Stomach (tissue), 9 donors: Measurements from ENCODE around the gene CD96. TPM values are rescaled to one million over a fixed set of nuclear protein-coding genes. Genes with fewer than 3 reads are reported as not detected.

Source experiments
- DNase-seq, 2 donors: peaks; one replicate each; pipeline versions ENCODE4 v3.0.0 to v3.0.0-alpha.2; 2013 to 2019
- H3K27ac ChIP-seq, 5 donors: fragments of 200-600 bp in 4 of 5; sonication (generic) in 4 of 5; one replicate each; pipeline ENCODE4 v1.5.1; 2013 to 2019; ENCODE audit warnings: mild to moderate bottlenecking in 1 of 5, moderate library complexity in 1 of 5
- H3K27me3 ChIP-seq, 3 donors: fragments of 200-600 bp; sonication (generic); one replicate each; pipeline ENCODE4 v1.5.1; 2017 to 2019; ENCODE audit warnings: mixed run types in 1 of 3
- H3K36me3 ChIP-seq, 4 donors: fragments of 200-600 bp; sonication (generic); 1 replicate in 3 of 4; 2 replicates in 1 of 4; pipeline ENCODE4 v1.5.1; 2016 to 2019
- H3K4me1 ChIP-seq, 4 donors: fragments of 200-600 bp; sonication (generic); one replicate each; pipeline ENCODE4 v1.5.1; 2016 to 2019
- H3K4me3 ChIP-seq, 4 donors: fragments of 200-600 bp; sonication (generic) in 3 of 4; one replicate each; pipeline ENCODE4 v1.5.1; 2016 to 2019; ENCODE audit warnings: mild to moderate bottlenecking in 1 of 4
- H3K9me3 ChIP-seq, 4 donors: fragments of 200-600 bp; sonication (generic); one replicate each; pipeline ENCODE4 v1.5.1; 2016 to 2019
- EP300 ChIP-seq: sonication (generic); formaldehyde crosslinking; IDR thresholded peaks from one replicate; pipeline ENCODE4 v1.6.1; 2017; ENCODE audit warnings: antibody characterized with exemption
- POLR2A ChIP-seq, 4 donors: fragments of 450-650 bp; IDR thresholded peaks; one replicate each; pipeline ENCODE4 v1.6.1; 2016; ENCODE audit warnings: antibody characterized with exemption in 4 of 4, control low read depth in 2 of 4, mild to moderate bottlenecking in 1 of 4, moderate library complexity in 1 of 4
- POLR2AphosphoS5 ChIP-seq, 3 donors: sonication (generic); formaldehyde crosslinking; IDR thresholded peaks; one replicate each; pipeline ENCODE4 v1.6.1; 2016; ENCODE audit warnings: antibody characterized with exemption in 3 of 3
- whole genome bisulfite sequencing, 5 donors: extraction: QIAGEN DNeasy Blood & Tissue Kit in 3 of 5; methylation state at CpG; one replicate each; pipeline versions ENCODE4 v1.1.5 to v1.1.7; 2013 to 2018; 5-methylcytosine and 5-hydroxymethylcytosine counted together
- intact Hi-C: fragments of 100-400 bp; cut with DNase I; formaldehyde crosslinking; loops from one replicate; pipeline ENCODE4 v1.15.1; 2023; ENCODE audit warnings: low total_unique reads
- polyA plus RNA-seq, 3 donors: library from polyadenylated mRNA; stranded (reverse); fragments of 200-250 nt; gene quantifications; one replicate each; pipeline ENCODE4 v1.2.3, GENCODE V29; 2013
- total RNA-seq, 5 donors: library from RNA; depleted of rRNA; stranded (reverse); fragments of >200 nt; gene quantifications; one replicate each; pipeline versions ENCODE4 v1.1.0 to v1.2.3, GENCODE V29; 2014 to 2016
- TF ChIP-seq, protein P1 (sequence below), 7 experiments: fragments of 450-650 bp in 4 of 7; fragments of 200-600 bp in 3 of 7; sonication (generic) in 3 of 7; IDR thresholded peaks; one replicate each; pipeline ENCODE4 v1.5.1; 2016 to 2019; ENCODE audit warnings: antibody characterized with exemption in 7 of 7, control low read depth in 2 of 7, mild to moderate bottlenecking in 1 of 7
- donor health status: healthy with polysubstance abuse.
- donor health status: Bipolar disorder and iron deficiency.
- donor health status: healthy.

The CD96 gene
- total and polyA plus RNA-seq, 8 donors, result 0.19 to 57.2 (median 5.7) TPM

DNA sequence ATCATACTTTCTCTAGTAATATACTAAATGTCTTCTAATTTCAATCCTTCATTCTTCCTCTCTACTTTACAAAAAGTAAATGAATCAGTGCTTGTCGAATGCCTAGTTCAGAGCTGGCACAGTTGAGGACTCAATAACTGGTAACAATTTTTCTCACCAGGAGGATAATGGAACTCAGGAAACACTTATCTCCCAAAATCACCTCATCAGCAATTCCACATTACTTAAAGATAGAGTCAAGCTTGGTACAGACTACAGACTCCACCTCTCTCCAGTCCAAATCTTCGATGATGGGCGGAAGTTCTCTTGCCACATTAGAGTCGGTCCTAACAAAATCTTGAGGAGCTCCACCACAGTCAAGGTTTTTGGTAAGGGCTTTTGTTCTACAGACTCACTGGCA lies 36.9 kb downstream of the CD96 start:
- Histone ChIP-seq H3K27me3 (no peaks in the 10 kb centered on the region), H3K36me3 (no peaks in the 10 kb centered on the region), H3K27ac (no peak overlapping the region), H3K4me1 (no peaks in the 10 kb centered on the region), H3K9me3 (no peaks in the 10 kb centered on the region), H3K4me3 (no peak overlapping the region)
- no peak for DNase-seq
- intact Hi-C loops, result no loop called here
- WGBS, 5 donors, result 91 to 96% (median 95%) methylated on average over 4 of the region's 4 CpGs
- TF ChIP-seq, protein P1, sequence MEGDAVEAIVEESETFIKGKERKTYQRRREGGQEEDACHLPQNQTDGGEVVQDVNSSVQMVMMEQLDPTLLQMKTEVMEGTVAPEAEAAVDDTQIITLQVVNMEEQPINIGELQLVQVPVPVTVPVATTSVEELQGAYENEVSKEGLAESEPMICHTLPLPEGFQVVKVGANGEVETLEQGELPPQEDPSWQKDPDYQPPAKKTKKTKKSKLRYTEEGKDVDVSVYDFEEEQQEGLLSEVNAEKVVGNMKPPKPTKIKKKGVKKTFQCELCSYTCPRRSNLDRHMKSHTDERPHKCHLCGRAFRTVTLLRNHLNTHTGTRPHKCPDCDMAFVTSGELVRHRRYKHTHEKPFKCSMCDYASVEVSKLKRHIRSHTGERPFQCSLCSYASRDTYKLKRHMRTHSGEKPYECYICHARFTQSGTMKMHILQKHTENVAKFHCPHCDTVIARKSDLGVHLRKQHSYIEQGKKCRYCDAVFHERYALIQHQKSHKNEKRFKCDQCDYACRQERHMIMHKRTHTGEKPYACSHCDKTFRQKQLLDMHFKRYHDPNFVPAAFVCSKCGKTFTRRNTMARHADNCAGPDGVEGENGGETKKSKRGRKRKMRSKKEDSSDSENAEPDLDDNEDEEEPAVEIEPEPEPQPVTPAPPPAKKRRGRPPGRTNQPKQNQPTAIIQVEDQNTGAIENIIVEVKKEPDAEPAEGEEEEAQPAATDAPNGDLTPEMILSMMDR (IDR thresholded peaks at IDR 0.05), result no peak
- no peak for TF ChIP-seq POLR2AphosphoS5 (IDR thresholded peaks at IDR 0.05)
- TF ChIP-seq POLR2A (IDR thresholded peaks at IDR 0.05), result no peak
- no peak for TF ChIP-seq EP300

DNA sequence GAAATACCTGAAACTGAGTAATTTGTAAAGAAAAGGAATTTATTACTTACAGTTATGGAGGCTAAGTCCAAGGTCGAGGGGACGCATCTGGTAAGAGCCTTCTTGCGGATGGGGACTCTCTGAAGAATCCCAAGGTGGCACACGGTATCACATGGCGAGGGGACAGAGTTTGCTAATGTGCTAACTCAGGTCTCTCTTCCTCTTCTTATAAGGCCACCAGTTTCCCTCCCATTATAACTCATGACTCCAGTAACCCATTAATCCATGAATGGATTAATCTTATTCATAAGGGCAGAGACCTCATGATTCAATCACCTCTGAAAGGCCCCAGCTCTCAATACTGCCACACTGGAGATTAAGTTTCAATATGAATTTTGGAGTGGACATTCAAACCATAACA lies 37.5 kb downstream of the CD96 start:
- no peaks in the 10 kb centered on the region for H3K27me3 ChIP-seq
- no peaks in the 10 kb centered on the region for H3K4me1 ChIP-seq
- H3K4me3 ChIP-seq, result no peak overlapping the region
- DNase-seq, result no peak
- H3K27ac ChIP-seq, result no peak overlapping the region
- TF ChIP-seq EP300, result no peak
- TF ChIP-seq, protein P1 (IDR thresholded peaks at IDR 0.05), result no peak
- no peak for TF ChIP-seq POLR2AphosphoS5 (IDR thresholded peaks at IDR 0.05)
- TF ChIP-seq POLR2A (IDR thresholded peaks at IDR 0.05), result no peak
- intact Hi-C loops, result no loop called here
- no peaks in the 10 kb centered on the region for H3K36me3 ChIP-seq
- 87 to 97% (median 91%) methylated on average over 5 of the region's 5 CpGs for WGBS, 5 donors
- H3K9me3 ChIP-seq, result no peaks in the 10 kb centered on the region

DNA sequence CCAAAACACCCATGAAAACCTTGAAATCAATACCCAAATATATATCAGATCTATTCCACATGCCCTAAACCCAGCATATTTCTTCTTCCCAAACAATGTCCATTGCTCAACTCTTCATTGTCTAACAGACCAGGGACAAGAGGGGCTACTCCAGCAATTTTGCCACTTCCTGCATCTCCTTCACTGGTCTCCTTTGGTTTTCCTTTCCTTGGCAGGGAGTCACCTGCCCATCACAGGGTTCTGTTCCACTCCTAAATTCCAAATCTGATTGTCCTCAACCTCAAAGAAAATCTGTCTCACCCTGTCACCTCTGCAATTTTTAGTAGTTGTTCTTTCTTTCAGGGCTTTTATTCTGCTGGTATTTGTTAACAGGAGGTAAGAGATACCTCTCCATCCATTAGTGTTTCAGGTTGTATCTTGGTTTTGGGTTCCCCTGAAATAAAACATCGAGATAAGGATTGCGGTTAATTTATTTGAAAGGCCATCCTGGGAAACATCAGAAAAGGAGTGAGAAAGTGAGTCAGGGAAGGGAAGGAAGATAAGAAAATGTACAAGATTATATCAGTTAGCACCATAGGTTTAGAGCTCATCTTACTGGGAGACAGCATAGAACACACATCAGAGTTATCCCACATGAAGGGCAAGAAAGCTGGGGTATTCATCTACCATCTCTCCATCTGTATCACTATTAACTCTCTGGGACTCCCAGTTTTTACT lies 39.6 kb downstream of the CD96 start:
- 87 to 96% (median 89%) methylated on average over 2 of the region's 2 CpGs for WGBS, 5 donors
- Histone ChIP-seq H3K36me3 (no peaks in the 10 kb centered on the region), H3K4me3 (no peak overlapping the region), H3K9me3 (no peaks in the 10 kb centered on the region), H3K27ac (no peak overlapping the region), H3K27me3 (no peaks in the 10 kb centered on the region), H3K4me1 (no peaks in the 10 kb centered on the region)
- DNase-seq, result no peak
- intact Hi-C loops, result no loop called here
- TF ChIP-seq, protein P1 (IDR thresholded peaks at IDR 0.05), result no peak
- TF ChIP-seq EP300, result no peak
- no peak for TF ChIP-seq POLR2AphosphoS5 (IDR thresholded peaks at IDR 0.05)
- no peak for TF ChIP-seq POLR2A (IDR thresholded peaks at IDR 0.05)

DNA sequence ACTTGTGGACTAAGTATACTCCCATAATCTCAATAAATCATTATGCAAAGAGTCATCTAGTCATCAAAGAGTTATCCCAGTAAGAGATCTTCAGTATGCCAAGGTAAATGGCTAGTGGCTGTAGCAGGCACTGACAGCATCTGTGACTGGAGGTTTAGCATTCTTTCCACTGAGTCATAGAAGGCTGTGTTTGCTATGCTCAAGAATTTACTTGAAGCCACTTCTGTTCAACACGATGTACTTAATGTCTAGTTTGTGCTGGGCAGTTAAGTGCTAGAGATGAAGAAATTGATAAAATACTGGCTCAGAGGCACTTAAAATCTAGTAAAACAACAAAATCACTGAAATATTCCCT lies 40.1 kb downstream of the CD96 start:
- H3K27me3 ChIP-seq, result no peaks in the 10 kb centered on the region
- intact Hi-C loops, result no loop called here
- no peak for DNase-seq
- 33 to 62% (median 52%) methylated on average over 1 of the region's 1 CpG for WGBS, 5 donors
- no peaks in the 10 kb centered on the region for H3K9me3 ChIP-seq
- H3K4me1 ChIP-seq, result no peaks in the 10 kb centered on the region
- H3K36me3 ChIP-seq, result no peaks in the 10 kb centered on the region
- H3K4me3 ChIP-seq, result no peak overlapping the region
- no peak overlapping the region for H3K27ac ChIP-seq
- TF ChIP-seq POLR2A (IDR thresholded peaks at IDR 0.05) (no peak), POLR2AphosphoS5 (IDR thresholded peaks at IDR 0.05) (no peak), EP300 (no peak)
- TF ChIP-seq, protein P1 (IDR thresholded peaks at IDR 0.05), result no peak
